VCaP (cell line): ENCODE data around the gene DVL3.

ENCODE experiments used
- H3K27ac ChIP-seq: fragments of 450-650 bp; 2 replicates; pipeline ENCODE4 v1.5.1; 2017
- TF ChIP-seq, protein P1 (sequence below): fragments of 450-650 bp; conservative IDR thresholded peaks from 2 replicates; pipeline ENCODE4 v1.5.1; 2017; ENCODE audit warnings: mild to moderate bottlenecking, moderate library complexity

Gene DVL3

DNA sequence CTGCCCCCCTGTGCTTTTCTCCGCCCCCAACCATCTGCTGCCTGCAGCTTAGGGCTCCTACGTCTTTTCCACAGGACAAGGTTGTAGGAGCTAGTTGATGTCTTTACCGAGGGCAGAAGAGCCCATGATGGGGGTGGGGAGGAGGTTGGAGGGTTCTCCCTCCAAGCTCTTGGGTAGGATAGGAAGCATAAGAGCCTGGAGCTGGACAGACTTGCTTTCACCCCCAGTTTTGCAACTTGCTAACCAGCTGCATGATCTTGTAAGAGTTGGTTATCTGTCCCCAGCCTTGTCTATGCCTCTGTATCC is 31.7 kb downstream of the DVL3 start:
- TF ChIP-seq, protein P1, sequence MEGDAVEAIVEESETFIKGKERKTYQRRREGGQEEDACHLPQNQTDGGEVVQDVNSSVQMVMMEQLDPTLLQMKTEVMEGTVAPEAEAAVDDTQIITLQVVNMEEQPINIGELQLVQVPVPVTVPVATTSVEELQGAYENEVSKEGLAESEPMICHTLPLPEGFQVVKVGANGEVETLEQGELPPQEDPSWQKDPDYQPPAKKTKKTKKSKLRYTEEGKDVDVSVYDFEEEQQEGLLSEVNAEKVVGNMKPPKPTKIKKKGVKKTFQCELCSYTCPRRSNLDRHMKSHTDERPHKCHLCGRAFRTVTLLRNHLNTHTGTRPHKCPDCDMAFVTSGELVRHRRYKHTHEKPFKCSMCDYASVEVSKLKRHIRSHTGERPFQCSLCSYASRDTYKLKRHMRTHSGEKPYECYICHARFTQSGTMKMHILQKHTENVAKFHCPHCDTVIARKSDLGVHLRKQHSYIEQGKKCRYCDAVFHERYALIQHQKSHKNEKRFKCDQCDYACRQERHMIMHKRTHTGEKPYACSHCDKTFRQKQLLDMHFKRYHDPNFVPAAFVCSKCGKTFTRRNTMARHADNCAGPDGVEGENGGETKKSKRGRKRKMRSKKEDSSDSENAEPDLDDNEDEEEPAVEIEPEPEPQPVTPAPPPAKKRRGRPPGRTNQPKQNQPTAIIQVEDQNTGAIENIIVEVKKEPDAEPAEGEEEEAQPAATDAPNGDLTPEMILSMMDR, result no peak
- peak overlapping the region; percentile 93; the same call in 1 of the 2 replicates for H3K27ac ChIP-seq

DNA sequence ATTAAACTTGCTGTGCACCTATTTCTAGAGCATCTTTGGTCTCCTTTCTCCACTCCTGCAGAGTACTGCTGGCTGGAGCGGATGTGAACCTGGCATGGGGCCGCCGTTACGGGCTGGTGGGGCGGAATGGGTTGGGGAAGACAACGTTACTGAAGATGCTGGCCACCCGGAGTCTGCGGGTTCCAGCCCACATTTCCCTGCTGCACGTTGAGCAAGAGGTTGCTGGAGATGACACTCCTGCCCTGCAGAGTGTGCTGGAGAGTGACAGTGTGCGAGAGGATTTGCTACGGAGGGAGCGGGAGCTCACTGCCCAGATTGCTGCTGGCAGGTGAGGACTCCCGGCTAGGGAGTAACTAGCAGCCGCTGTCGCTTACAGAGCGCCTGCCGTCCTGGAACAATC is 32.9 kb downstream of the DVL3 start:
- H3K27ac ChIP-seq, result no peak overlapping the region
- TF ChIP-seq, protein P1, result no peak

- H3K27ac ChIP-seq, result no peak overlapping the region
- TF ChIP-seq, protein P1, result no peak
Measured at GRCh38 chr3:184189421-184189820, 34.2 kb downstream of the DVL3 start.

GRCh38 chr3:184192889-184193288 is 37.7 kb downstream of the DVL3 start:
- TF ChIP-seq, protein P1, result no peak
- H3K27ac ChIP-seq, result no peak overlapping the region

- no peak overlapping the region for H3K27ac ChIP-seq
- TF ChIP-seq, protein P1, result no peak
Measured at GRCh38 chr3:184193991-184194539, 38.9 kb downstream of the DVL3 start.

GRCh38 chr3:184196536-184196935 is 41.4 kb downstream of the DVL3 start:
- TF ChIP-seq, protein P1, result no peak
- no peak overlapping the region for H3K27ac ChIP-seq

- H3K27ac ChIP-seq, result no peak overlapping the region
- TF ChIP-seq, protein P1, result no peak
Measured at GRCh38 chr3:184198509-184198908, 43.3 kb downstream of the DVL3 start.

DNA sequence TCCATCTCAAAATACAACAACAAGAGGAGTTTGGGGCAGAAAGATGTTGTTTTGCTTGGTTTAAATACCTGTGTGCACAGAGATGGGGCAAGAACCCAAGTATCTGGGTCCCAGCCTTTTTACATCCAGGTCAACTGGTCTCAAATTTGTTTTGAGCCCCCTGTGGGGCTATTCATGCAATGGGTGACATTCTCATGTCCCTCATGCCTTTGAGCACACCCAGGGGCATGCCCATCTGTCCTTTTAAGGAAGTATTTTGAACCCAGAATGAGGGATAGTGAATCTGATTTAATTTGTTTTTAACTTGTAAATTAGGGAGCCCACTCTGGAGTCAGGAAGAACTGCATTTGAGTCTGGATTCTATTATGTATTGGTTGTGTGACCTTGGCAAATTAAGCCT is 45.6 kb downstream of the DVL3 start:
- no peak overlapping the region for H3K27ac ChIP-seq
- TF ChIP-seq, protein P1, result no peak
